ENCODE results near the gene CDH23.
A peak's percentile ranks its signal among the peaks of the same experiment; 100 is the strongest.

The CDH23 gene

GRCh38 chr10:71811351-71811750 is 414.6 kb downstream of the CDH23 start:
- DNase-seq = no peak

GRCh38 chr10:71812016-71812912 is 415.5 kb downstream of the CDH23 start:
- peak; percentile 70 for DNase-seq

DNA sequence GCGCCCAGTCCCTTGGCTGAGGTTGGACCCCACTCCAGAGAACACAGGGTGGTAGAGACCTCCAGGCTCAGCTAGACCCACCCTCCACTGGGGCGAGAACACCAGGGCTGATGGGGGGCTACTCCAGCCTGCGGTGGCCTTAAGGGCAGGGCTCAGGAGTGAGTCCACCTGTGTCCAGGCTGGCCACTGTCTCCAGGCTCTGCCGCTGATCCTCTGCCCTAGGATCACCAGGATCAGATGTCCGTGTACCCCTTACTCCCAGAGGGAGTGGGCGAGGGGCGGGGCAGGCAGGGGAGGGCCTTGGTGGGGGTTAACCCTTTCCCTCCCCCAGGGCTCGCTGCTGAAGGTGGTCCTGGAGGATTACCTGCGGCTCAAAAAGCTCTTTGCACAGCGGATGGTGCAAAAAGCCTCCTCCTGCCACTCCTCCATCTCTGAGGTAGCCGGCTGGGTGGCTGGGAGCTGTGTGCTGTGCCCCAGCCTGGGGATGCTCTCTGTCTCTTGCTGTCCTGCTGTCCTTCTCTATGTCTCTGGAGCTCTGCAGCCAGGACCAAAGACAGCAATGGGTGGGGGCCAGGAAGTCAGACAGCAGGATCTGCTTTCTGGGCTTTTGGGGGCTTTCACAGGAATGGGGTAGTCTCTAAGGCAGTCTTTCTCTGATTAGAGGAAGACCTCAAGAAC is 416.3 kb downstream of the CDH23 start:
- DNase-seq = no peak

- peak; percentile 19 for DNase-seq
Observed at GRCh38 chr10:71814922-71815411, 418.2 kb downstream of the CDH23 start.

GRCh38 chr10:71815515-71816130 is 418.9 kb downstream of the CDH23 start:
- no peak for DNase-seq

DNA sequence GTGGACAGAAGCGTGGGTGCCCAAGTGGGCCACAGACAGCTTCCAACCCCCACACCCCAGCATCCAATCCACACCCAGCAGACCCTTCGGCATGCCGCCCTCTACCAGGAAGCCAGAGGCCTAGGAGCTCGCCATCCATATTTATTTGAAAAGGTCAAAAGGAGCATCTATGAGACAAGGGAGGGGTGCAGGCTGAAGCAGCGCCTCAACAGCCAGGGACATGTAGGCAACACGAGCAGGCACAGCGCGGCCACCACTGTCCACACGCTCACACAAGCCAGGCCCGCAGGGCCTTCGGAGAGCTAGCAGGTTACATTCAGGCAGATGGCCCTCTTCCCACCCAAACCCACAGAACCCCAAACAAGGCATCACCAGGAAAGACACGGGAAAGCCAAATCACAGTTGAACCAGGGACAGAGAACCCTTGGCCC is 419.7 kb downstream of the CDH23 start:
- DNase-seq = no peak

- DNase-seq = no peak
Observed at GRCh38 chr10:71816936-71817618, 420.4 kb downstream of the CDH23 start.

- DNase-seq = no peak
Observed at GRCh38 chr10:71817831-71818655, 421.3 kb downstream of the CDH23 start.

DNA sequence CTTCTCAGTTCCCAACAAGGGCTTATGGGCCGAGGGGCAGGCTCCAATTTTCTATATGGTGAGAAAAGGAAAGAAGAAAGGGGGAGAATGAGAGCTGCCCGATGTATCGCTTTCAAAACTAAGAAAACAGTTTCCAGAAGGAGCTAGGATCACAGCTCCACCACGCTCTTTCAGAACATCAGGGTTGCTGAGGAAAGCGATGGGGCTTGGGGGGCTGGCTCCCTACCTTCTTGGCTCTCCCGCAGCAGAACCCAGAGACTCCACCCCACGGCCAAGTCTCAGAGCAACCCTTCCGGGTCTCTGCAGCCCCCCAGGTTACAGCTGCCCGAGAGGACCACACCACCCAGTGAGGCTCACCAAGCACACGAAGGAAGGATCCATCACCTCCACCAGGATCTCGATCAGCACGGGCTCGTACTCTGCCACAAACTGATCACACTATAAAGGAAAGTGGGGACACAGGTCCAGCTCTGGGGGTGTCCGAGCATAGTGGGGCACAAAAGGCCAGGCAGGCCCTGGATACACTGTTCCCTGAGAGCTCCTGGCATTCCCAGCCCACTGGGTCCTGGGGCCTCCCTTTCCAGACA is 422.0 kb downstream of the CDH23 start:
- no peak for DNase-seq

- DNase-seq = no peak
Observed at GRCh38 chr10:71819441-71819861, 422.7 kb downstream of the CDH23 start.

GRCh38 chr10:71819985-71820384 is 423.3 kb downstream of the CDH23 start:
- DNase-seq = no peak

DNA sequence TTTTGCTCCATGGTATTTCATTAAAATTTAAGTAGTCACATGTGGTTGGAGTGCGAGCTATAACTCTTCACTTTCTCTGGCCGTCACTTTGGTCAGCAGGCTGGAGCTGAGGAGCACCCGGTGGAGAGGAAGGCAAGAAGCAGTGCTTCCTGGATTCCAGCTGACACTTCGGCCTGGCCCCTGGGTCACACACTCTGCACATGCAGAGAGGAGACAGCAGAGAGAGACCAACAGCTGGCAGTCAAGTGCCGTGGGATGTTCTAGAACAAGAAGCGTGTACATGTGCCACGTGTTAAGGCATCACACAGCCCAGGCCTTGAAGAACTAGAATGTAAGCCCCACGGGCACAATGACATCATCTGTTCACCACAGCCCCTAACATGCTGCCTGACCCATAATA is 424.2 kb downstream of the CDH23 start:
- no peak for DNase-seq

DNA sequence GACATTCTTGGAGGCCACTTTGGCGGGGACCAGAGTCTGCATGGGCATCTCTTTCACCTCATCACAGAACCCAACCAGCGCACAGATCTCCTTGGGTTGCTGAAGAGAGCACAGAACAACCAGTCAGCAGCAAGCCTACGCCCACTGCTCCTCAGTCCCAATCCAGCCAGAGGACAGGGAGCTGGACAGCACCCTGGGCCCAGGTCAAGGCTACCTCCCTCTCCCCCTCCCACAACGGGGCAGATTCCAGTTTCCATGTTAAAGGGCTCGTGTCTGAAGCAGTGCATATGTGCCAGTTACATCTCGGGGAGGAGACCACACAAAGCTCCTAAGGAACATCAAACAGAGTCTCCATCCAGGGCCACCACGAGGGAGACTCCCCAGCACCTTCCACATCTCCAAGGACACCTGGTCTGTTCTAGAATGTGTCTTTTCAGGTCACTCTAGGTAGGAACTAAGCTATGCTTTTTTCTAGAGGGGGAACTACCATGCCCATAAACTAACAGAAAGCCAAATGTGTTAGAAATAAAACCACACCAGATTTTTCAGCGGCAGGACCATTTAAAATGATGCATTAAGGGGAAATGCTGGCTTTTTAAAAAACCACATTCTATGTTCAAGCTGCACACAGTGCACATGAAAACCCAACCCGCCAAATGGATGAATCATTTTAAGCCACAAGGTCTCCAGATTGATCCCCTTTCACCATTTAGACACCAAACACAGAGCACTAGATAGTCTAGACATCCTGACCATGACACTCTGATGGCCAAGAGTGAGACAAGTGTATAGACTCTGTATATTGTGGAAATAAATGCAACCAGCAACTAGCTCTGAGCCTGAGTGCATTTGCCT is 425.4 kb downstream of the CDH23 start:
- no peak for DNase-seq

- no peak for DNase-seq
Observed at GRCh38 chr10:71823356-71823755, 426.6 kb downstream of the CDH23 start.

DNA sequence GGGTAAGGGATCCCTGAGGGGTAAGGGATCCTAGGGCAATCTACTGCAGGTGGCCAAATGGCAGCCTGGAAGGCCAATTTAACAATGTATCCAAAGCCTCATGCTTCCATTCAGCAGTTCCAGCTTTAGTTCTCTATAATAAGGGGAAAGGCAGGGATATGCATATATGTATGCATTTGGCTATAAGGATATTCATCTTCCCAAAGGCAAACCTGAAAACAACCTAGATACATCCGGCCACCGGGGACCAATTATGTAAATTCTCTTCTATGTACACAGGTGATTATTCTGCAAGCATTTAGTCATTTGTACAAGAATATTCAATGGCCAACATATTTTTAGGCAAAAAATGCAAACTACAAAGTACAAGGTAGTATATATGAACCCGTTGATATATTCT is 427.6 kb downstream of the CDH23 start:
- DNase-seq = no peak

DNA sequence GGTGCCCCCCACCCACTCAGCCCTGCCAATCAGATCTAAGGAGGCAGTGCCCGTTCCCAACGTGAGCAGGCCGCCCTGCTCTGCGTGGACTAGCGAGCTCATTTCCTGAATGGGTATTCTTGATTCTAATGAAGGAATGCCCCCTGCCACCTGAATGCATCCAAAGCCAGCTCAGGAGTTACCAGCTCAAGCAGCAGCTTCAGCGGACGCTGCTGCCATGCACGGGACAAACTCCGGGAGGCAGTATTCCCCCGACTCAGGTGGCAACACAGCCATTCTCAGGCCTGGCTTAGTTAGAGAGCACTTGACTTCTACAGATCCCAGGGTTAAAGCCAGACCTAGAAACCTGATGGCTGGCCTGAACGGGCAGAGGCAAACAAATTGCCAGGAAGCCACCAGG is 428.5 kb downstream of the CDH23 start:
- DNase-seq = peak; percentile 19

- no peak for DNase-seq
Observed at GRCh38 chr10:71827852-71828251, 431.1 kb downstream of the CDH23 start.

DNA sequence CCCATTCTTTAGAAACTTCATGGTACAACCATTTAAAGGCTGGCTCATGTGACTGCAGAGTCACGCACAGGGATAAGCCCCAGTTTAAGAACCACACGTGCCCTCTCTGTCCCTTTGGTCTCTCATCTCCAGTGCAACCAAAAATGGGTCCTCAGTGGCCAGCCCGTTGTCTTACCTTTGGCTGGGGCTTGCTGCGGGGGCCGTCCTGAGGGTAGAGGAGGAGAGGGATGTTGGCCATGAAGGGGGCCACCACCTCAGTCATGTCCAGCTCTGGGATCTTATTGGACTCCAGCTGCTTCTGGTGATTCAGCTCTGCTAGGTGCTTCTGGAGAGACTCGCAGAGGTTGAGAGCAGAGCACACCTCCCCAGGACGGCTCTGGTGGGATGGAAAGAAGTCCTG is 432.0 kb downstream of the CDH23 start:
- no peak for DNase-seq

DNA sequence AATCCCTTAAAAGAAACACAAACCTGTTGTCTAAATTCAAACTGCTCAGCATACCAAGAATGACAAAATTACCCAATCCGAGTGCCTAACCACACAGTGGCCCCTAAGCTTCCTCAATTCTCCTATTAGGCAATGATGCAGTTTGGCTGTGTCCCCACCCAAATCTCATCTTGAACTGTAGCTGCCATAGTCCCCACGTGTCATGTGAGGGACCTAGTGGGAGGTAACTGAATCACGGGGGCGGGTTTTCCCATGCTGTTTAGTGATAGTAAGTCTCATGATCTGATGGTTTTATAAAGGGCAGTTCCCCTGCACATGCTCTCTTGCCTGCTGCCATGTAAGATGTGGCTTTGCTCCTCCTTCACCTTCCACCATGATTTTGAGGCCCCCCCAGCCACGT is 432.5 kb downstream of the CDH23 start:
- no peak for DNase-seq

DNA sequence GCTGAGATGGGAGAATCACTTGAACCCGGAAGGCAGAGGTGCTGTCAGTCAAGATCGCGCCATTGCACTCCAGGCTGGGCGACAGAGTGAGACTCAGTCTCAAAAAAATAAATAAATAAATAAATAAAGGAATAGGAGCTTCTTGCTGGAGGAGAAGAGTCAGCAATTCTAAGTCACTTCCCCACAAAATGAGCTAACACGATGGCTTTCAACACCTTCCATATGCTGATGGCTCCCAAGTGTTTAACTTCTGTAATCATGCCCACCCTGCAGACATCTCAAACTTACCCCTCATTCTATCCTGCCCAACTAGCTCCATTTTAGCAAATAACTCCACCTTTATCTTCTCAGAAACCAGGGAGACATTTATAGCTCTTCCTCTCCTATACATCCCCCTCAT is 433.2 kb downstream of the CDH23 start:
- DNase-seq = no peak

- DNase-seq = no peak
Observed at GRCh38 chr10:71830726-71831125, 434.0 kb downstream of the CDH23 start.
